AG09309 (cell line): ENCODE measurements around the gene FAM234A.
"Not testable (repeated sequence)": the region's sequence is repeated elsewhere in the genome, so short reads cannot be mapped to it uniquely, and the experiment has no call there.

Source experiments
- DNase-seq: peaks from one replicate; pipeline ENCODE4 v3.0.0-alpha.2; 2010; ENCODE audit warnings: low read depth
- H3K4me3 ChIP-seq: 2 replicates; pipeline ENCODE4 v1.5.1; 2011; ENCODE audit warnings: mild to moderate bottlenecking, low read depth, low read length, moderate library complexity; ENCODE audit not compliant: control insufficient read depth
- CTCF ChIP-seq: IDR thresholded peaks from 2 replicates; pipeline ENCODE4 v1.5.1; 2011; ENCODE audit warnings: mild to moderate bottlenecking, low read depth, low read length, inconsistent platforms; ENCODE audit not compliant: insufficient read depth, control insufficient read depth; ENCODE audit errors: missing control alignments

Gene FAM234A

GRCh38 chr16:265002-265529 lies 30.4 kb downstream of the FAM234A start:
- no peak for TF ChIP-seq CTCF
- H3K4me3 ChIP-seq, result no peak overlapping the region
- DNase-seq, result no peak

- no peak for TF ChIP-seq CTCF
- DNase-seq, result no peak
- no peak overlapping the region for H3K4me3 ChIP-seq
Observed at GRCh38 chr16:265711-266110, 31.1 kb downstream of the FAM234A start.

- DNase-seq, result no peak
- TF ChIP-seq CTCF, result no peak
- H3K4me3 ChIP-seq, result no peak overlapping the region
Observed at GRCh38 chr16:266258-267164, 31.9 kb downstream of the FAM234A start.

GRCh38 chr16:267562-267961 lies 32.9 kb downstream of the FAM234A start:
- DNase-seq, H3K4me3 ChIP-seq: not testable (repeated sequence)

GRCh38 chr16:268141-269053 lies 33.8 kb downstream of the FAM234A start:
- H3K4me3 ChIP-seq, result no peak overlapping the region
- no peak for DNase-seq
- TF ChIP-seq CTCF, result no peak

GRCh38 chr16:269061-269796 lies 34.6 kb downstream of the FAM234A start:
- H3K4me3 ChIP-seq, result no peak overlapping the region
- DNase-seq, result no peak
- TF ChIP-seq CTCF, result no peak
